GM18861 (cell line): ENCODE data around the gene NSL1.
"Not testable (repeated sequence)": the region's sequence is repeated elsewhere in the genome, so short reads cannot be mapped to it uniquely, and the experiment has no call there.

ENCODE experiments used
- ATAC-seq: cut with Tn5 transposase; IDR thresholded peaks from one replicate; pipeline ENCODE4 v1.9.1; 2021; ENCODE audit not compliant: unreplicated experiment

NSL1 gene

DNA sequence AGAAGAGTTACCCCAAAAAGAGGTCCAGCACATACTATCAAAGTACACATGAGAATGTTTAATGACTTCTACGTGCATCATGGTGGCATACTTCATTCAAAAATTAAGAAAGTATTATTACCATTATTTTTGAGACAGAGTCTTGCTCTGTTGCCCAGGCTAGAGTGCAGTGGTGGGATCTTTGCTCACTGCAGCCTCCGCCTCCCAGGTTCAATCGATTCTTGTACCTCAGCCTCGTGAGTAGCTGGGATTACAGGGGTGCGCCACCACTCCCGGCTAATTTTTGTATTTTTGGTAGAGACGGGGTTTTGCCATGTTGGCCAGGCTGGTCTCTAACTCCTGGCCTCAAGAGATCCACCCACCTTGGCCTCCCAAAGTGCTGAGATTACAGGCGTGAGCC is 79.6 kb downstream of the NSL1 start:
- ATAC-seq = not testable (repeated sequence)

DNA sequence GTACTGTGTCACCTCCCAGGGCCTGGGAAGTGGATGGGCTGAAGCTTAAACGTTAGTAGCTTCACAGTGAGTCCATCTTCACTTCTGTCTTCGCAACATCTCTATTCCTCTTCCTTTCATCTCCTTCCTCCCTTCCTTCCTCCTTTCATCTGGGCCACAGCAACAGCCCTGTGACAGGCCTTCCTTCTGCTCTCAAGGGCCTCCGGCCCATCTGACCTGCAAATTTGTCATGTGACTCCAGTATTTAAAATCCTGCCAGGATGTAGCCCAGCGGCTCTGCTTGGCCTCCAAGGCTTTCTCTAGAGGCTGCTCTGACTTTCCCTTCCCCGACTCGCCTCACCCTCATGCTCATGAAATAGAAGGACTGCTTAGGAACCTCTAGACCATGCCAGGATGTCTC is 81.0 kb downstream of the NSL1 start:
- no peak for ATAC-seq

DNA sequence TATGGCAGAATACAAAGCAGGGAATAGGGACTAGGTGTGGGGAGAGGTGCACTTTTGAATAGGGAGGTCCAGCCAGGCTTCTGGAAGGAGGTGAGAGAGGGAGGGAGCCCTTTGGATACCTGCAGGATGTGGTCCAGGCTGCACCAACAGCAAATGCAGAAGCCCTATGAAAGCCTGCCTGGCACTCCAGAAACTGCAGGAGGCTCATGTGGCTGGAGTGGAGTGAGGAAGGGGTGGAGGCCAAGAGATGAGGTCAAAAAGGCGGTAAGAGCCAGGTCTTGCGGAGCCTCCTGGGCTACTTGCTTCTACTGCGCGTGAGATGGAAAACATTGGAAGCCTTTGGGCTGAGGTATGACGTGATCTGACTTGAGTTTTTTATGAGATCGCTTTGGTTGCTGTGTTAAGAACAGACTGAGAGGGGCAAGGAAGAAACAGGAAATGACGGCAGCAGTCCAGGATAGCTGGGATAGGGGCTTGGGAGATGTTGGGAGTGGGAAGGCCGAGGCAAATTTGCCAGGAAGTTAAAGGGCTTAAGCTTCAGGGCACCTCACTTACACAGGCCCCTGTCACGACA is 87.5 kb downstream of the NSL1 start:
- no peak for ATAC-seq

DNA sequence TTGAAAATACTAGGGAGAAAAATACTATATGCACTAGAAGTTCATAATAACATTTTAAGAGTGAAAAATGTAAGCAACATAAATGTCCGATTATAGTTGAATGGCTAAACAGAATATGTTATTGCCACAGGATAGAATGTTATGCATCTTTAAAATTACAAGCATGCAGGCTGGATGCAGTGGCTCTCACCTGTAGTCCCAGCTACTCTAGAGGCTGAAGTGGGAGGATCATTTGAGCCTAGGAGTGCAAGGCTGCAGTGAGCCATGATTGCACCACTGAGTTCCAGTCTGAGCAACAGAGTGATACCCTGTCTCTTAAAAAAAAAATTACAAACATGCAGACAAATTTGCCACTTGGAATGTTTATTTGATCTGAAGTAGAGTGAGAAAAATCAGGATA is 88.9 kb downstream of the NSL1 start:
- no peak for ATAC-seq

DNA sequence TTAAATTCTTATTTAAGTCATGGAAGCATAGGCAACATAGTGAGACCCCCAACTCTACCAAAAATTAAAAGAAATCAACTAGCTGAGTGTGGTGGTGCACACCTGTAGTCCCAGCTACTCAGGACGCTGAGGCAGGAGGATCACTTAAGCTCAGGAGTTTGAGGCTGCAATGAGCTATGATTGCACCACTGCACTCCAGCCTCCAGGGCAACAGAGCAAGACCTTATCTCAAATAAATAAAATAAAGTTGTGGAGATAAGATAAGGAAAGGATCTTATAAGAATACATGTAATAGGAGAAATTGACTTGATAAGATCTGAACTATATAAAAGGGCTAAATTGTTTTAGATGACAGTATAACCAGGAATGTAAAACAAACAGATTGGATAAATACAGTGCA is 89.7 kb downstream of the NSL1 start:
- no peak for ATAC-seq

DNA sequence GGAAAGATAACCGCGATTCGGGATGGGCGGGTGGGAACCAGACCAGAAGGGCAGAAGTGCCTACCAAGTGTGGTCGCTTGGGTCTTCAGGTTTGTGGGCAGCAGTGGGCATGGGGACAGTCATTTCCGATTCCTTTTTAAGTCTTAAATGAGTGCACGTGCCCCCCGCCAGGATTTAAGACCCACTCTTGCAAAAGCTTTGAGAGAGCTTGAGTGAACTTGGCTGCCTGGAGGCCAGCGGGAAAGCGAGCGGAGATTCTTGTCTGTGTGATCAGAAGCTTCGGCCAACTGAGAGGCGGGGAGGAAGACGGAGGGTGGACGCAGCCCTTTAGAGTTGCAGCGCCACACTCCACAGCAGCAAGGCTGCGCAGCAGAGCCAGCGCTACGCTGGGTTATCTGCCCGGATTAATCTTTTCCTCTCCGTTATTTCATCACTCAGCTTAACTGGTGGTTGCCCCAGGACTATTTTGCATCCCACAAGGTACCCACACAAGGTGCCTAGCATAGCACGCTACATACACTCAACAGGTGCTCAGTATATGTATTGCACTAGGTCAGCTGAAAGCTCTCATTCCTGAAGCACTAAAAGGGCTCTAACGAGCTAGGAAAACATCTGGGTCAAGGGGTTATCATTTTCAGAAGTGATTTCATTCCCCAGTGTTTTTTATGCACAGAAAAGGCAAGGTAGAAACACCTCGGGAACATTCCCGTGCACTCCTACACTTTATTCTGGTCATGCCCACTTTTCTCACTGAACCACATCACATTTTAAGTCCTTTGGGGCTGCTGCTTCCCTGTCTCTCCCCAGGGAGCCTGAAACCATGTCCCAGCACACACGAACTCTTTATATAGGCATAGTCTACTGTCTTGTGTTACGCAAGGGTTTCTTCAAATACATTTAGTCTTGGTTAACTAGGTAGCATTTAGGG is 90.4 kb downstream of the NSL1 start:
- ATAC-seq = peak; percentile 31

DNA sequence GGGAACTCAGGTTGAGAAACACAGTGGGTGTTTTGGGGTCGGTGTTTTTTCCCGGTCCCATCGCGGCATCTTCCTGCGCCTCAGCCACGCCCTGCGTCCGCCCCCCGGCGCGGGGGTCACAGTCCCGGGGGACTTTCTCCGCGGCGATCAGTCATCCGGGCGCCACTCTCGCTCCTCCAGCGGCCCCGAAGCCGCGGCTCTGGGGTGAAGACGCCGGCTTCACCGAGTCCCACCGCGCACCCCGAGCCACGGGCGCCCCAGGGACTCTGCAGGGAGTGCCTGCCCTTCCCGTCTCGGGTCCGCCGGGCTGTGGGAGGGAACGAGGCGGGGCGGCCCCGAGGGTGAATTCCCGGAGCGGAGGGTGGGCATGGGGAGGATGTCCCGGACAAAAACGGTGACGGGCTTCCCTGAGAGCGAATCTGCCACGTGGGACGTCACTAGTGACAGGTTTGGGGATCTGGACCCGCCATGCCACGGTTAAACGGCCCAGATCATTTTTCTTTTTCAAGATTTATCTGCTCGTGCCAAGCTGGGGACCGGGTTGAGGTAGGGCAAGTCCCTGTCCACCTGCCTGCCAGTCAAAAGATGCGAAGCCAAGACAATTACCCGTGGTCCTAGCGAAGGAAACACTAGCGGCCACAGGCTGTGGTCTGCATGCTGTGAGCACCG is 91.2 kb downstream of the NSL1 start:
- no peak for ATAC-seq

DNA sequence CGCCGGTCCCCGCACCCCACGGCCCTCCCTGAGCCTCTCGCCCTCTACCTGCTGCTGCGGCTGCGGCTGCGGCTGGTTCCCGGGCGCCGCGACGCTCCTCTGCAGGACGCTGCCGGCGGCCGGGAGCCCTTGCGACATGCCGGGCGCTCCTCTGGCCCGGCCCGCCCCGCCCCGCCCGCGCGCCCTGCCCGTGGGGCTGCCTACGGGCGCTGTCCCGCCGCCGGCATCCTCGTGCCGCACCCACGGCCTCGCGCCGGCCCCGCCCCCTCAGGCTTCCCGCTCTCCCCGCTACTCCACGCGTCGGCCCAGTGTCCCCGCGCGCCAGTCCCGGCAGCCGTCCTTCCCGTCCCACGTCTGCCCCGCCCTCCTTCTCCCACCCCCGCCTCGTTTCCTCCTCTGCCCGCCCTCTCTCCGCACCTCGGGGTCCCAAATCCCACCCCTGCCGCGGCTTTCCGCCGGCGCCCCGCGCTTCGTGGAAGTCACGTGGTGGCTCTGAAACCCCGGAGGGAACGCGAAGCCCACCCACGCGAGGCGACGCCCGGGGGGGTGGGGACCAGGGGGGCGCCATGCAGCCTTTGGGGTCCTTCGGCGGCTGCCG is 91.9 kb downstream of the NSL1 start, which contains the start of gene BATF3:
Gene BATF3, minus strand, starts transcription at position 216 of the 598 bp plus-strand sequence. Its CDS starts 78 bp downstream, at position 138.
- no peak for ATAC-seq

DNA sequence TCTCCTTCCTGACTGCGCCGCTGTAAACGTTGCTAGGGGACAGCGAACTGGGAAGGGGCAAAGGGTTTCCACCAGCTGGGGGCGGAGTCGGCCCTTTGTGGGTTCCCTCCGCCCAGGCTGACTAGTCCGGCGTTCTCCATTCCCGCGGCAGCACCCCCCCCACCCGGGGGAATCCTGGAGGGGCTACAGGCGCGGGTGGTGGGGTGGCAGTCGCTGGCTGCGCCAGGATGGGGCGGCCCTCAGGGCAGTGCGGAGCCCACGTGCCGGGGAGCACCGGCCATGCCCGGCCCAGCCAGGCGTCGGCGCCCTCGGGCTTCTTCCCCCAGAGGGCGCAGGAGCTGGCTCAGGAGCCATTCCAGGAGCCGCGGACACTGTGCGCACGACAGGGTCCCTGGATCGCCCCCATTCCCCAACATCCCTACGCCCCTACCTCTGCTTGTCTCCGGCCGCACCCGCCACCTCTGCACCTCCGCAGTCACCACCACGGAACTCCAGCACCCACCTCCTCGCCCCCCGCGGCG is 92.4 kb downstream of the NSL1 start:
- peak; percentile 31 for ATAC-seq

DNA sequence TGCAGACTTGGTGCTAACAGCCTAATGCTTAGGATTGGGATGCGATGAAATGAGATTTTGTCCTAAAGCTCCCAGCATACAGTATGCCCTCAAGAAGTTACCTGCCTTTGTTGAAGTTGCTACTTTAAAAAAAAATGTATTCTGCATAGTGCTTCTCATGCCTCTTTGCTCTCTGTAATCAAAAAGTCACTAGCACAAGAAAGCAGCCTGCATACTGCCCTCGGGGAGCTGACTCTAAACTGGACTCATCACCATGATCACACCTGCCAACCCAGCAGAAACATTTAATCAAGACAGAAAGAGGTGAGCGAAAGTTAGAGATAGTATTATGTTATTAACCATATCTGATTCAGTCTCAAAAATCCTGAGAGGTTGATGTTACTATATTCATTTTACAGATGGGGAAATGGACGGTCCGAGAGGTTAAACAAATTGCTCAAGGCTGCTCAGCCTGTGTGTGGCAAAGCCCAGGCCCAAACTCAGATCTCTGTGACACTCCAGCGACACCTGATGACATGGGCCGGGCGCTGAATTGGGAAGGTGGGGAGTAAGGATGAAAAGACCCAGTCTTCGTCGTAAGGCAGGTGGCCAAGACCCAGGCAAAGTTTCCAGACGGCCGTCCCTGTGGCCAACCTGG is 93.0 kb downstream of the NSL1 start:
- peak; percentile 6 for ATAC-seq

DNA sequence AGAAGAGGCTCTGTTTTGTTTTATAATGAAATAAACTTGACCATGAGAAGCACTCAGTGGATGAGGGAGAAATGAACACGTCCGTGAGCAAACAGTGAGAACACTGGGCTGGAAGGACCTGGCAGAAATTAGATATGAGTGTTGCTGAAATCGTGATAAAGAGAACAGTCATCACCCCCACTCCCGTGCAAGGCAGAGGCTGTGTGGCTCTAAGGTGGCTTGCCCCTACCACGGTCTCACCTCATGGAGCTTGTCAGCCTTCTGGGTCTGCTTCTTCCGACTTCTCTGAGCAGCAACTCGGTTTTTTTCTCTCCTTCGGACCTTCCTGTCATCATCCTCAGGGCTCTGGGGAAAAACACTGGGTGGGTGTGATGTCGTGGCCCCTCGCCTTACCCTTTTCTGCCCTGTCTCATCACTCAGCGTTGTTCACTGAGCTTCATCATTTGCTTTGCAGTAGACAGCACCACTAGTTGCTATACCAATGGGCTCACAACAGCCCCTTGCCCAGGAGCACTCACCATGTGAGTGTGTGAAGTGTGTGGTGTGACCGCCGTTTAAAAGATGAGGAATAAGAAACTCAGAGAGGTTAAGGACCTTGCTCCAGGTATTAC is 94.8 kb downstream of the NSL1 start:
- no peak for ATAC-seq

DNA sequence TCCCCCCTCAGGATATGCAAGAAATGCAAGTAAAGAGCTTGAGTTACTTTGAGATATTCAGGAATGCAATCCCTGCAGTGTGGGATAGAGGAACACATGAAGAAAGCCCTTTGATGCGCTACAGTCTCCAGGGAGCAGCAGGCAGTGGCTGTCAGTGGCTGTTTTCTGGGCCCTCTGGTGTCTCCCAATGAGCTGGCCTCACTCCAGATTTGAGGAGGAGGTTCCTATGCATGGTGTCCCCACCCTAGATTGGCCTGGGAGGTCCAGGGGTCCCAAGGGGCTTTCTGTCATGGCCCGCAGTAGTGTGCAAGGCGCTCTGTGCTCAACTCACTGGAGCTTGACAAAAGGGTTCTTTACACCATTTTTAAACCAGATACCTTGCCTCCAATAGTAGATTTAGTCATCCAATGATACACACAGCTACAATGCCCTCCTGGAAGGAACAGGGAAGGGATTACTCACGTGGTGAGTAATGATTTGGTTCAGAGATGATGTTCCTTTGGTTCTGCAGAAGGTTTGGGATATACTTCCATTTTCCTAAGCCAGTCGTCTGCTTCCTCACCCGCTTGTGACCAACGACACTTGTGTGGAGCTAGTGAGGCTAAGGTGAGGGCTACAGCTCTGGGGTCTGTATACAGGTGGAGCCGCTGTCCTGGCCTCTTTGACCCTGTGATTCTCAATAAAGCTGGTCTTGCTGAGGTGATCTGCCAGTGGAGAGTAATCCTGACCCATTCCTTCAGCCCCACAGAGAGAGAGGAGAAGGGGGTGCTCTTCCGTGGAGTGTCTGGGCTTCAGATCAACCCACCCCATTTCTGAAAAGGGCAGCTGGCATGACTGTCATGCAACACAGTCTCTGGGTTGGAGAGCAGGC is 98.6 kb downstream of the NSL1 start:
- ATAC-seq = no peak

DNA sequence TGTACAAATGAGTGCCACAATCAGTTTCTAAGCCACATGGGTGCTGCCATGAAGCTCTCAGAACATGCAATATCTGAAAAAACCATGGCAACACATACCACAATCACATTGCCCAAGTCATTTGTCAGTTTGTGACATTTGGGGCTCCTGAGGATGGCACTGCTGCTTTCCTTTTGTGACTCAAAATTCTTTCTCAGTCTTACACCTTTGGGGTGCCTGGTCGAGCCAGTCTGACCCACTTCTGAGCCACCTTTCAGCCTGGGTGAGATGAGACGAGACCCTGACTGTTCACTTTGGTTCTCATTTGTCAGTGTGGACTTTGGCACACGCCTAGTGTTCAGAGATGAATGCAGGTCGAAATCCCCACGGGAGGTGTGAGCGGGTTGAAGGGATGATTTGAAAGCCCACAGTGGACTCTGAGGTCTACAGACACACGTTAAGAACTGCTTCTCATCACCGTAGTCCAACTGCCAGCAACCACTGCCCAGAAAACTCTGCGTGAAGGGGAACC is 100.0 kb downstream of the NSL1 start:
- ATAC-seq = no peak

DNA sequence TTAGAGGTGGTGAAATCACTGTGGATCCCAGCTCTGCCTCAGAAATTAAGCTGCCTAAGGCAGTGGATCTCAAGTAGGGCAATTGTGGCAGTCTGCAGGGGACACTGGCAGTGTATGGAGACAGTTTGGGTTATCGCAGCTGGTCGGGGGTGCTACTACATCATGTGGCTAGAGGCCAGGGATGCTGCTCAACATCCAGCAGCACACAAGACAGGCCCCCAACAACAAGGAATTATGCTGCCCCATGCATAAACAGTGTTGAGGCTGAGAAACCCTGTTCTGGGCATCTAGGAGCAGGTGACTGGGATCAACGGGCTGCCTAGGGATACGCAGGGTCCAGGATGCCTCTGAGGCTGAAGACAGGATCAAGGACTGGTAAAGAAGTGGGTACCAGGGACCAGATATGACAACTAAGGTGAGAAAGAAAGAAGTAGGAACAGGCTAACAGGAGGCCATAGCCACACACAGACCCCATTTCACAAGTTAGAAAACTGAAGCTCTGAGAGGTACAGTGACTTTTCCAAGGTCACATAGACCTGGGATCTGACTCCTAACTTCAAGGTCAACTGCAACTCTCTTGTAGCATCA is 100.7 kb downstream of the NSL1 start:
- ATAC-seq = no peak

DNA sequence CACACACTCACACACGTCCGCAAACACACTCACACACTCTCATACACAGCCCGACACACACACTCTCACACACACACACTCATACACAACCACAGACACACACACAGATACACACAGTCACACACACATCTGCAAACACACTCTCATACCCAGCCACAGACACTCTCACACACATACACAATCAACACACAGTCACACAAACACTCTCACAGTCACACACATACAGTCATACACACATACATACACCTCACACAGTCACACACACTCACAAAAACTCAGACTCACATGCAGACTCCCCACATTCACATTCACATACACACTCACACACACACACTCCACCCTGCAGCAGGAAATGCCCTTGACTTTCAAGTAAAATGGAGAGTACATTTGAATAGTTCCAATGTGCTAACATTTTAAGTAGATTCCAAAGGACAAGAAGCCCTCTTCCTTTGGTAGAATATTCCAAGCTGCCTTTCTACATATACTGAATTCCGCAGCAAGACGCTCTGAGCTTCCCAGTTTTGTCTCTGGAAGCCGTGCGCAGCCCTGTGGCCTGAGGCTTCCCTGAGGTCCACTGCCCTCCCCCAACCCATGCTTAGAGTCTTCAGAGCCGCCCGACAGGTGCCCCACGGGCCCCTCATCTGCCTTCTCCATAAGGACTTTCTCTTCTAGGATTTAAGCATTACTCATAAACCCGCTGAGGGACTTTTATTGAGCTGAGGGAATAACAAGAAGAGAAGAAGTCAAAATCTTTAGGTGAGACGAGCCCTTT is 101.6 kb downstream of the NSL1 start:
- ATAC-seq = no peak

DNA sequence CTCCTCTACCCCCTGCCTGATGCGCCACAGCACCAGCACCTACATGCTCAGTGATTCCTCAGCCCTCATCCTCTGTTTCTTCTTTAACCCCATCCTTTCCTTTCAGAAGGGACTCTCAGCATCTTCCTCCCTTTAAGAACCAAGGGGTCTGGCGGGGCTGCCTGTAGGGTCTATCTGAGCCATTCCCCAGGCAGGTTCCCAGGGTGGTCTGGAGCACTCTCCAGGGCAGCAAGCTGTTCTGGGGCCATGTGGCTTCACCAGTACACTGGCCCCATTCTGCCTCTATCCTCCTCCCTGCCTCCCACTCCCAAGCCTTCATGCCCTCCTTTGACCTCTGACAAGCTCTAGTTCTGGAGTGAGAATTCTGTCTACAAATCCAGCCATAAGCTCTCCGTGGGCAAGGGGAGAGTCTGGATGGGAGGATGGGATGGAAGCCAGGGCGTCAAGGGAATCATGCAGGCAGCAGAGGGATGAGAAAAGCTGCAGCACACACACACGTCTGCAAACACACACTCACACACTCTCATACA is 102.3 kb downstream of the NSL1 start:
- no peak for ATAC-seq

DNA sequence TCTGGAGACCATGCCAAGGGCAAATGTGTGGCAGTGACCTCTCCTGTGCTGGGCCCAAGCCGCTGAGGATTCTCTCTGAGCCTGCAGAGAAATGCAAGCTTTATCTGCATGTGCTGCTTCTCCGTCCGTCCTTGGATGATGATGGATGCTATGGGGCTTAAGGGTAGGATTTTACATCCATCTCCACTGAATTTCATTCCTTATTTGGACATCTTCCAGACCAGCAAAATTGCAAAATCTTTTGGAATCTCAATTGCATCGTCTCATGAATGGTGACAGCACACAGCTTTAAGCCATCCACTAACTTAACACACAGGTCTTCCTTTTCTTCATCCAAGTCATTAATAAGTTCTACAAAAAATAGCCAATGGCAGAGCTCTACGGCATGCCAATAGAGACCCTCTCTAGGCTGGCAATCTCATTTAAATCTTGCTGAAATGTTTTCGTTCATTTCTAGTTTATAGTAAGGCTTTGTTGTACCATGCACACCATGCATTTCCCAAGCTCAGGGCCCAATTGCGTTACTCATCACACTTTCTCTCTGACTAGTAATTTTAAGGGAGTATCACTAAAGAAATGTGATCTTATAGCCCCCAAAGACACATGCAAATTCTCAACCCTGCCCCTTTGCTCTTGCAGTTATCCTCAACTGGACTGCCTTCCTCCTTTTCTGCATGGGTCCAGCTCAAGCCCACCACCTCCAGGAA is 103.1 kb downstream of the NSL1 start:
- no peak for ATAC-seq
